IMR-90 (cell line): ENCODE data around the gene TIAM2. TPM values are rescaled to one million over a fixed set of nuclear protein-coding genes. Genes with fewer than 3 reads are reported as not detected.
A peak's percentile ranks its signal among the peaks of the same experiment; 100 is the strongest.

ENCODE experiments used
- ATAC-seq: fragments of 200-7000 bp; cut with Tn5 transposase; 2 replicates; pipeline ENCODE4 v1.9.1; 2020; ENCODE audit warnings: low read depth, mild to moderate bottlenecking, moderate library complexity
- BruUV-seq: library from RNA; stranded (reverse); fragments of 400-500 nt; replicated peaks from 2 replicates; lab custom pipeline; 2021; lab: Mats Ljungman, UMichigan
- CTCF ChIA-PET: fragments of 300-600 bp; formaldehyde crosslinking; extraction: SDS; loops from one replicate; lab custom pipeline; 2021; ENCODE audit warnings: antibody characterized with exemption; lab: Yijun Ruan, JAX
- POLR2A ChIA-PET: fragments of 300-600 bp; sonication (Branson Sonifier 250); formaldehyde crosslinking; loops from one replicate; lab custom pipeline; 2022; ENCODE audit warnings: antibody characterized with exemption; ENCODE audit not compliant: unreplicated experiment; lab: Charles Lee
- DNase-seq: peaks from one replicate; pipeline ENCODE4 v3.0.0; 2013
- H2AFZ ChIP-seq: replicated peaks from 2 replicates; pipeline ENCODE3; 2013; ENCODE audit warnings: low read length, mild to moderate bottlenecking; ENCODE audit not compliant: poor library complexity
- H2AK5ac ChIP-seq: 2 replicates; pipeline ENCODE4 v1.6.1; 2013; ENCODE audit warnings: low read depth, low read length, inconsistent platforms
- H2AK9ac ChIP-seq: replicated peaks from 2 replicates; pipeline ENCODE3; 2013; ENCODE audit warnings: mild to moderate bottlenecking, low read depth, low read length, moderate library complexity; ENCODE audit not compliant: poor library complexity
- H2BK120ac ChIP-seq: 2 replicates; pipeline ENCODE4 v1.6.1; 2013; ENCODE audit warnings: low read depth, low read length, inconsistent platforms
- H2BK15ac ChIP-seq: 3 replicates; pipeline ENCODE4 v1.6.1; 2013; ENCODE audit warnings: low read depth, low read length, inconsistent platforms
- H2BK20ac ChIP-seq: 2 replicates; pipeline ENCODE4 v1.6.1; 2013; ENCODE audit warnings: low read depth, mild to moderate bottlenecking, inconsistent platforms, low read length, moderate library complexity
- H2BK5ac ChIP-seq: 2 replicates; pipeline ENCODE4 v1.6.1; 2013; ENCODE audit warnings: mild to moderate bottlenecking, low read depth, low read length, inconsistent platforms; ENCODE audit not compliant: poor library complexity, severe bottlenecking
- H3K14ac ChIP-seq: replicated peaks from 2 replicates; pipeline ENCODE4 v1.6.1; 2013; ENCODE audit warnings: low read depth, low read length, inconsistent platforms
- H3K18ac ChIP-seq: 2 replicates; pipeline ENCODE4 v1.6.1; 2013; ENCODE audit warnings: low read depth, low read length, control low read depth
- H3K23ac ChIP-seq: 2 replicates; pipeline ENCODE4 v1.6.1; 2013; ENCODE audit warnings: low read depth, low read length, inconsistent platforms
- H3K27ac ChIP-seq: 2 replicates; pipeline ENCODE4 v1.5.1; 2013; ENCODE audit warnings: mild to moderate bottlenecking, control low read depth, low read length; ENCODE audit not compliant: insufficient read depth
- H3K27me3 ChIP-seq: 2 replicates; pipeline ENCODE4 v1.6.1; 2013; ENCODE audit warnings: low read length; ENCODE audit not compliant: control insufficient read depth, insufficient read depth
- H3K36me3 ChIP-seq: 2 replicates; pipeline ENCODE4 v1.6.1; 2013; ENCODE audit warnings: low read length, mixed read lengths; ENCODE audit not compliant: control insufficient read depth, insufficient read depth
- H3K4ac ChIP-seq: 2 replicates; pipeline ENCODE4 v1.6.1; 2013; ENCODE audit warnings: low read depth, low read length, inconsistent platforms
- H3K4me1 ChIP-seq: 2 replicates; pipeline ENCODE4 v1.6.1; 2013; ENCODE audit warnings: low read length, mixed read lengths; ENCODE audit not compliant: control insufficient read depth, insufficient read depth
- H3K4me2 ChIP-seq: 2 replicates; pipeline ENCODE4 v1.6.1; 2013; ENCODE audit warnings: low read depth, mild to moderate bottlenecking, control low read depth, low read length, moderate library complexity
- H3K4me3 ChIP-seq: 2 replicates; pipeline ENCODE4 v1.5.1; 2013; ENCODE audit warnings: low read depth, mild to moderate bottlenecking, control low read depth, low read length, moderate library complexity; ENCODE audit not compliant: insufficient read depth
- H3K56ac ChIP-seq: 2 replicates; pipeline ENCODE4 v1.6.1; 2013; ENCODE audit warnings: low read length, inconsistent platforms; ENCODE audit not compliant: insufficient read depth; ENCODE audit errors: extremely low read depth
- H3K79me1 ChIP-seq, 2 experiments: 2 replicates each; pipeline ENCODE4 v1.6.1; 2013; ENCODE audit warnings: low read length in 2 of 2, inconsistent platforms in 1 of 2, low read depth in 1 of 2
- H3K9ac ChIP-seq: 2 replicates; pipeline ENCODE4 v1.6.1; 2013; ENCODE audit warnings: low read depth, low read length, control low read depth
- H3K9me1 ChIP-seq: 2 replicates; pipeline ENCODE4 v1.6.1; 2013; ENCODE audit warnings: low read length, inconsistent platforms; ENCODE audit not compliant: insufficient read depth
- H3K9me3 ChIP-seq: 2 replicates; pipeline ENCODE4 v1.6.1; 2013; ENCODE audit warnings: low read length; ENCODE audit not compliant: control insufficient read depth, insufficient read depth
- H4K20me1 ChIP-seq: 2 replicates; pipeline ENCODE4 v1.6.1; 2013; ENCODE audit warnings: low read length, inconsistent platforms; ENCODE audit not compliant: insufficient read depth
- H4K5ac ChIP-seq: 2 replicates; pipeline ENCODE4 v1.6.1; 2013; ENCODE audit warnings: mild to moderate bottlenecking, low read depth, low read length, control low read depth
- H4K8ac ChIP-seq, 2 experiments: 2 replicates each; pipeline ENCODE4 v1.6.1; 2013; ENCODE audit warnings: low read depth in 2 of 2, low read length in 2 of 2, control low read depth in 1 of 2, inconsistent platforms in 1 of 2
- H4K91ac ChIP-seq: 2 replicates; pipeline ENCODE4 v1.6.1; 2013; ENCODE audit warnings: low read depth, low read length, inconsistent platforms; ENCODE audit not compliant: insufficient read depth
- BHLHE40 ChIP-seq: fragments of 150-350 bp; IDR thresholded peaks from 2 replicates; pipeline ENCODE4 v1.6.1; 2016; ENCODE audit warnings: mild to moderate bottlenecking, low read depth, low read length
- CTCF ChIP-seq: conservative IDR thresholded peaks from 2 replicates; pipeline ENCODE4 v1.5.1; 2012; ENCODE audit warnings: mild to moderate bottlenecking, low read depth, low read length, improper control_type of control experiment
- FOS ChIP-seq: fragments of 150-350 bp; IDR thresholded peaks from 2 replicates; pipeline ENCODE4 v1.6.1; 2016; ENCODE audit warnings: low read depth, low read length
- MAZ ChIP-seq: IDR thresholded peaks from 2 replicates; pipeline ENCODE4 v1.6.1; 2012; ENCODE audit warnings: low read depth, mild to moderate bottlenecking, low read length, improper control_type of control experiment, moderate library complexity, borderline replicate concordance
- NFE2L2 ChIP-seq: fragments of 150-350 bp; IDR thresholded peaks from 2 replicates; pipeline ENCODE4 v1.6.1; 2016; ENCODE audit warnings: low read depth, mild to moderate bottlenecking, low read length
- POLR2A ChIP-seq: IDR thresholded peaks from 2 replicates; pipeline ENCODE4 v1.6.1; 2012; ENCODE audit warnings: mild to moderate bottlenecking, low read depth, low read length
- RCOR1 ChIP-seq: IDR thresholded peaks from 2 replicates; pipeline ENCODE4 v1.6.1; 2012; ENCODE audit warnings: mild to moderate bottlenecking, low read length, improper control_type of control experiment; ENCODE audit not compliant: insufficient replicate concordance
- RFX5 ChIP-seq: IDR thresholded peaks from 2 replicates; pipeline ENCODE4 v1.8.0; 2012; ENCODE audit warnings: low read depth, mild to moderate bottlenecking, low read length, moderate library complexity
- WGBS, 2 experiments: methylation state at CpG; one replicate each; pipeline versions ENCODE4 v1.1.5 to v1.1.7; 2013; ENCODE audit warnings: missing lambda C conversion rate in 2 of 2; ENCODE audit not compliant: insufficient read length in 1 of 2; ENCODE audit errors: extremely low coverage in 2 of 2; 5-methylcytosine and 5-hydroxymethylcytosine counted together
- dilution Hi-C: fragments of 300-500 bp; cut with HindIII; formaldehyde crosslinking; loops from one replicate; pipeline ENCODE4 v1.14.3; 2018; ENCODE audit warnings: low sequenced_read_pairs; ENCODE audit not compliant: unreplicated experiment
- in situ Hi-C: fragments of 300-500 bp; cut with MboI; formaldehyde crosslinking; loops from 3 replicates; pipeline ENCODE4 v1.14.3; 2019; ENCODE audit warnings: low sequenced_read_pairs, inconsistent platforms, mixed read lengths
- intact Hi-C: fragments of 100-400 bp; cut with micrococcal nuclease; formaldehyde crosslinking; loops from 2 replicates; pipeline ENCODE4 v1.10.0; 2022
- polyA plus RNA-seq, 3 experiments: library from polyadenylated mRNA; depleted of rRNA; stranded (reverse); fragments of >200 nt; gene quantifications; 2 replicates each; pipeline ENCODE4 v1.2.3, GENCODE V29; 2012; ENCODE audit warnings: low replicate concordance in 1 of 3
- total RNA-seq: library from RNA; depleted of rRNA; stranded (reverse); fragments of >200 nt; gene quantifications from 2 replicates; pipeline ENCODE4 v1.2.3, GENCODE V29; 2012

Gene TIAM2
- total and polyA plus RNA-seq, 2 of the 4 experiments (the other 2 are of a cell fraction) = 3.1 to 4.7 TPM

- TF ChIP-seq RCOR1 = peak; percentile 46
These were observed 31.0 kb downstream of the TIAM2 start (continued) for GRCh38 chr6:155026022-155026705.

- Histone ChIP-seq H3K4me2 (no peak overlapping the region), H2AK5ac (no peak overlapping the region), H3K27me3 (no peaks in the 10 kb centered on the region), H3K4me3 (no peak overlapping the region), H3K9ac (no peak overlapping the region), H3K23ac (no peak overlapping the region), H4K5ac (no peak overlapping the region), H3K56ac (no peak overlapping the region), H4K8ac (no peak overlapping the region), H3K9me1 (no peaks in the 10 kb centered on the region), H3K79me1 (peaks cover 0 to 4% of the 10 kb centered on the region in 2 experiments; a peak in 1 of 4 replicates), H2BK5ac (no peak overlapping the region), H3K14ac (no peak overlapping the region), H3K9me3 (no peaks in the 10 kb centered on the region), H3K4ac (no peak overlapping the region), H4K20me1 (no peaks in the 10 kb centered on the region), H2AK9ac (no peak overlapping the region), H3K36me3 (0 out of 2 replicates have a peak, but pooled peaks cover 2% of the 10 kb centered on the region), H2BK20ac (no peak overlapping the region), H3K27ac (no peak overlapping the region), H2AFZ (no peak overlapping the region), H3K18ac (no peak overlapping the region), H3K4me1 (peaks cover 6% of the 10 kb centered on the region; the same call in 1 of the 2 replicates), H2BK15ac (no peak overlapping the region), H2BK120ac (no peak overlapping the region), H4K91ac (no peak overlapping the region)
- TF ChIP-seq CTCF (no peak), BHLHE40 (no peak), RFX5 (no peak), MAZ (no peak), NFE2L2 (no peak), POLR2A (no peak), FOS (no peak)
- ChIA-PET CTCF (interaction anchor here (0.5 to 0.6 kb wide), 2 partner anchors 29 to 48 kb away, joined by 3 read pairs; no protein-coding TSS in a partner anchor), POLR2A (no interaction called here)
- no CpG with 5 or more reads among the region's 4 CpGs for WGBS, 2 experiments
- dilution Hi-C loops = no loop called here
- no TSS peak for BruUV-seq
- in situ Hi-C loops = no loop called here
- DNase-seq (no peak), ATAC-seq (no peak)
- intact Hi-C loops = no loop called here
These were observed 31.6 kb downstream of the TIAM2 start for GRCh38 chr6:155026706-155027045.
